ENCODE measurements around the gene TMEM120A.

DNA sequence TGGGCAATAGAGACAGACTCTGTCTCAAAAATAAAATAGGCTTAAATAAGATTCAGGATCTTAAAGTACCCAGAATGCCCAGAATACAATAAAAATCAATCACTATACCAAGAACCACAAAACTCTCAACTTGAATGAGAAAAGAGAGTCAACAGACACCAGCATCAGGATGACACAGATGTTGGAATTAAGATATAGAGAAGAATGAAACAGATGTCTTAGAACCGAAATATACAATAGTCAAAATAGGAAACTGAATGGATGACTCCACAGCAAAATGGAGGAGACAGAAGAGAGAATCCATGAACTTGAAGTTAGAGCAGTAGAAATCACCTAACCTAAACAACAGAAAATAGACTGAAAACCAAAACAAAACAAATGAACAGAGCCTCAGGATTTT is 49.9 kb downstream of the TMEM120A start:
- TF ChIP-seq, protein P1, sequence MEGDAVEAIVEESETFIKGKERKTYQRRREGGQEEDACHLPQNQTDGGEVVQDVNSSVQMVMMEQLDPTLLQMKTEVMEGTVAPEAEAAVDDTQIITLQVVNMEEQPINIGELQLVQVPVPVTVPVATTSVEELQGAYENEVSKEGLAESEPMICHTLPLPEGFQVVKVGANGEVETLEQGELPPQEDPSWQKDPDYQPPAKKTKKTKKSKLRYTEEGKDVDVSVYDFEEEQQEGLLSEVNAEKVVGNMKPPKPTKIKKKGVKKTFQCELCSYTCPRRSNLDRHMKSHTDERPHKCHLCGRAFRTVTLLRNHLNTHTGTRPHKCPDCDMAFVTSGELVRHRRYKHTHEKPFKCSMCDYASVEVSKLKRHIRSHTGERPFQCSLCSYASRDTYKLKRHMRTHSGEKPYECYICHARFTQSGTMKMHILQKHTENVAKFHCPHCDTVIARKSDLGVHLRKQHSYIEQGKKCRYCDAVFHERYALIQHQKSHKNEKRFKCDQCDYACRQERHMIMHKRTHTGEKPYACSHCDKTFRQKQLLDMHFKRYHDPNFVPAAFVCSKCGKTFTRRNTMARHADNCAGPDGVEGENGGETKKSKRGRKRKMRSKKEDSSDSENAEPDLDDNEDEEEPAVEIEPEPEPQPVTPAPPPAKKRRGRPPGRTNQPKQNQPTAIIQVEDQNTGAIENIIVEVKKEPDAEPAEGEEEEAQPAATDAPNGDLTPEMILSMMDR (IDR thresholded peaks at IDR 0.05) = no peak
- no peak for TF ChIP-seq POLR2AphosphoS5 (IDR thresholded peaks at IDR 0.05; ENCODE audit: low read depth, low read length)
- TF ChIP-seq TCF7L2 (IDR thresholded peaks at IDR 0.05; ENCODE audit: low read depth, low read length) = no peak
- TF ChIP-seq, protein P2, sequence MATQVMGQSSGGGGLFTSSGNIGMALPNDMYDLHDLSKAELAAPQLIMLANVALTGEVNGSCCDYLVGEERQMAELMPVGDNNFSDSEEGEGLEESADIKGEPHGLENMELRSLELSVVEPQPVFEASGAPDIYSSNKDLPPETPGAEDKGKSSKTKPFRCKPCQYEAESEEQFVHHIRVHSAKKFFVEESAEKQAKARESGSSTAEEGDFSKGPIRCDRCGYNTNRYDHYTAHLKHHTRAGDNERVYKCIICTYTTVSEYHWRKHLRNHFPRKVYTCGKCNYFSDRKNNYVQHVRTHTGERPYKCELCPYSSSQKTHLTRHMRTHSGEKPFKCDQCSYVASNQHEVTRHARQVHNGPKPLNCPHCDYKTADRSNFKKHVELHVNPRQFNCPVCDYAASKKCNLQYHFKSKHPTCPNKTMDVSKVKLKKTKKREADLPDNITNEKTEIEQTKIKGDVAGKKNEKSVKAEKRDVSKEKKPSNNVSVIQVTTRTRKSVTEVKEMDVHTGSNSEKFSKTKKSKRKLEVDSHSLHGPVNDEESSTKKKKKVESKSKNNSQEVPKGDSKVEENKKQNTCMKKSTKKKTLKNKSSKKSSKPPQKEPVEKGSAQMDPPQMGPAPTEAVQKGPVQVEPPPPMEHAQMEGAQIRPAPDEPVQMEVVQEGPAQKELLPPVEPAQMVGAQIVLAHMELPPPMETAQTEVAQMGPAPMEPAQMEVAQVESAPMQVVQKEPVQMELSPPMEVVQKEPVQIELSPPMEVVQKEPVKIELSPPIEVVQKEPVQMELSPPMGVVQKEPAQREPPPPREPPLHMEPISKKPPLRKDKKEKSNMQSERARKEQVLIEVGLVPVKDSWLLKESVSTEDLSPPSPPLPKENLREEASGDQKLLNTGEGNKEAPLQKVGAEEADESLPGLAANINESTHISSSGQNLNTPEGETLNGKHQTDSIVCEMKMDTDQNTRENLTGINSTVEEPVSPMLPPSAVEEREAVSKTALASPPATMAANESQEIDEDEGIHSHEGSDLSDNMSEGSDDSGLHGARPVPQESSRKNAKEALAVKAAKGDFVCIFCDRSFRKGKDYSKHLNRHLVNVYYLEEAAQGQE (IDR thresholded peaks at IDR 0.05; ENCODE audit: insufficient read depth in 1 of 2, low read depth in 2 of 2, low read length in 1 of 2) = no peak

All from Panc1 (cell line).